ENCODE results near the gene IL21R. TPM values are rescaled to one million over a fixed set of nuclear protein-coding genes. Genes with fewer than 3 reads are reported as not detected.

The IL21R gene
- total and polyA plus RNA-seq, 9 of the 15 experiments (the other 6 are each of a cell fraction or from before 2014, with no cell fraction given): 0.04 to 0.34 (median 0.18) TPM; not detected in 1

GRCh38 chr16:27421961-27422740, 20.2 kb downstream of the IL21R start:
- Histone ChIP-seq H3K9me1 (ENCODE audit: control insufficient read depth, insufficient read depth, low read length) (no peaks in the 10 kb centered on the region), H3K27me3 (ENCODE audit: control insufficient read depth in 2 of 2, insufficient read depth in 2 of 2, low read length in 2 of 2) (no peaks in the 10 kb centered on the region; a peak in 1 of 5 replicates), H3K4me1 (replicated peaks in 1 of 2; ENCODE audit: control insufficient read depth in 2 of 2, insufficient read depth in 2 of 2, low read length in 2 of 2) (no peaks in the 10 kb centered on the region; a peak in 1 of 5 replicates), H2AFZ (ENCODE audit: low read depth, low read length) (no peak overlapping the region), H3K27ac (ENCODE audit: extremely low read depth, low read depth, low read length) (no peak overlapping the region), H3K36me3 (ENCODE audit: control insufficient read depth, insufficient read depth, low read length) (no peaks in the 10 kb centered on the region), H3K9ac (ENCODE audit: insufficient read depth in 1 of 2, low read depth in 2 of 2, low read length in 2 of 2) (no peak overlapping the region), H4K20me1 (replicated peaks; ENCODE audit: control insufficient read depth, insufficient read depth, low read length) (no peaks in the 10 kb centered on the region), H3K4me2 (ENCODE audit: insufficient read depth, low read length) (no peak overlapping the region), H3K4me3 (no peak overlapping the region), H3K9me3 (replicated peaks; ENCODE audit: control insufficient read depth, insufficient read depth, low read depth, low read length) (peaks cover 4% of the 10 kb centered on the region), H3K79me2 (ENCODE audit: control insufficient read depth, insufficient read depth, low read length) (no peaks in the 10 kb centered on the region)
- intact Hi-C loops (cut with micrococcal nuclease) (no loop called here), in situ Hi-C loops (cut with MboI) (no loop called here)
- ATAC-seq: no peak
- peak in 1 of 4 experiments; percentile 6 for DNase-seq (ENCODE audit: extremely low read depth in 1 of 4, low spot score in 3 of 4)
- POLR2A ChIA-PET: no interaction called here
- CTCF ChIA-PET (ENCODE audit: low intra/inter-chr PET ratio): no interaction called here
- BruUV-seq (replicated peaks): no TSS peak
- peak; percentile 75 for FAIRE-seq
- TF ChIP-seq CBX3 (IDR thresholded peaks at IDR 0.05; ENCODE audit: borderline replicate concordance in 1 of 2, low read length in 2 of 2): peak in 1 of 2 experiments; percentile 84; a peak in 2 of 3 replicates
- TF ChIP-seq XRCC5 (IDR thresholded peaks at IDR 0.05; ENCODE audit: low read depth, low read length): no peak
- no peak for TF ChIP-seq ARID1B (IDR thresholded peaks at IDR 0.05)
- no peak for TF ChIP-seq HSF4 (CRISPR knock-in tag; IDR thresholded peaks at IDR 0.05; ENCODE audit: borderline replicate concordance)
- no peak for TF ChIP-seq ZNF79 (CRISPR knock-in tag; IDR thresholded peaks at IDR 0.05; ENCODE audit: low read depth)
- no peak for TF ChIP-seq SP2 (IDR thresholded peaks at IDR 0.05; ENCODE audit: extremely low read depth, low read depth, low read length, poor library complexity, severe bottlenecking)
- TF ChIP-seq ZNF41 (CRISPR knock-in tag; conservative IDR thresholded peaks at IDR 0.05): no peak
- no peak for TF ChIP-seq ZNF318 (IDR thresholded peaks at IDR 0.05; ENCODE audit: borderline replicate concordance in 1 of 2, low read depth in 1 of 2)
- no peak for TF ChIP-seq GABPB1 (CRISPR knock-in tag; IDR thresholded peaks at IDR 0.05)
- TF ChIP-seq HOMEZ (CRISPR knock-in tag; IDR thresholded peaks at IDR 0.05): no peak
- TF ChIP-seq CBX5 (IDR thresholded peaks at IDR 0.05; ENCODE audit: borderline replicate concordance, low read depth): peak; percentile 80; the same call in 1 of the 2 replicates
- no peak for TF ChIP-seq NCOA6 (IDR thresholded peaks at IDR 0.05)
- TF ChIP-seq PRMT5 (CRISPR knock-in tag; IDR thresholded peaks at IDR 0.05): no peak
